KMS-11 (cell line): ENCODE data around the gene MAPK1.
"Not testable (repeated sequence)": the region's sequence is repeated elsewhere in the genome, so short reads cannot be mapped to it uniquely, and the experiment has no call there.

Experiments
- H2AFZ ChIP-seq: fragments of 200-600 bp; sonication (generic); 2 replicates; pipeline ENCODE4 v1.6.1; 2016; ENCODE audit warnings: antibody characterized with exemption, mixed run types, low read depth
- H3K27ac ChIP-seq: fragments of 200-600 bp; sonication (generic); 2 replicates; pipeline ENCODE4 v1.6.1; 2016; ENCODE audit warnings: mild to moderate bottlenecking, mixed run types
- H3K27me3 ChIP-seq: fragments of 200-600 bp; sonication (generic); 2 replicates; pipeline ENCODE4 v1.6.1; 2017; ENCODE audit warnings: mild to moderate bottlenecking, low read depth, mixed run types, moderate library complexity; ENCODE audit not compliant: insufficient read depth
- H3K36me3 ChIP-seq: fragments of 200-600 bp; sonication (generic); 2 replicates; pipeline ENCODE4 v1.6.1; 2017; ENCODE audit warnings: mild to moderate bottlenecking, mixed run types; ENCODE audit not compliant: insufficient read depth
- H3K4me1 ChIP-seq: fragments of 200-600 bp; sonication (generic); 2 replicates; pipeline ENCODE4 v1.6.1; 2016; ENCODE audit warnings: mild to moderate bottlenecking, low read depth, mixed run types; ENCODE audit not compliant: poor library complexity, severe bottlenecking
- H3K4me2 ChIP-seq: fragments of 200-600 bp; sonication (generic); 2 replicates; pipeline ENCODE4 v1.7.0; 2016; ENCODE audit warnings: mild to moderate bottlenecking, mixed run types
- H3K4me3 ChIP-seq: fragments of 200-600 bp; sonication (generic); IDR thresholded peaks from 2 replicates; pipeline ENCODE4 v1.6.1; 2017; ENCODE audit warnings: low read depth, low read length, mixed read lengths; ENCODE audit not compliant: insufficient read depth
- H3K79me2 ChIP-seq: fragments of 200-600 bp; sonication (generic); 2 replicates; pipeline ENCODE4 v1.6.1; 2016; ENCODE audit warnings: low read depth, mixed run types; ENCODE audit not compliant: insufficient read depth
- H3K9ac ChIP-seq: fragments of 200-600 bp; sonication (generic); 2 replicates; pipeline ENCODE4 v1.6.1; 2016; ENCODE audit warnings: mild to moderate bottlenecking, mixed run types
- H4K20me1 ChIP-seq: fragments of 200-600 bp; sonication (generic); 2 replicates; pipeline ENCODE4 v1.6.1; 2016; ENCODE audit warnings: mild to moderate bottlenecking, mixed run types; ENCODE audit not compliant: insufficient read depth
- TF ChIP-seq, protein P1 (sequence below): fragments of 200-600 bp; sonication (generic); conservative IDR thresholded peaks from 2 replicates; pipeline ENCODE4 v1.6.1; 2017; ENCODE audit warnings: low read depth, mild to moderate bottlenecking, antibody characterized with exemption, low read length, moderate library complexity, mixed read lengths

MAPK1 gene

DNA sequence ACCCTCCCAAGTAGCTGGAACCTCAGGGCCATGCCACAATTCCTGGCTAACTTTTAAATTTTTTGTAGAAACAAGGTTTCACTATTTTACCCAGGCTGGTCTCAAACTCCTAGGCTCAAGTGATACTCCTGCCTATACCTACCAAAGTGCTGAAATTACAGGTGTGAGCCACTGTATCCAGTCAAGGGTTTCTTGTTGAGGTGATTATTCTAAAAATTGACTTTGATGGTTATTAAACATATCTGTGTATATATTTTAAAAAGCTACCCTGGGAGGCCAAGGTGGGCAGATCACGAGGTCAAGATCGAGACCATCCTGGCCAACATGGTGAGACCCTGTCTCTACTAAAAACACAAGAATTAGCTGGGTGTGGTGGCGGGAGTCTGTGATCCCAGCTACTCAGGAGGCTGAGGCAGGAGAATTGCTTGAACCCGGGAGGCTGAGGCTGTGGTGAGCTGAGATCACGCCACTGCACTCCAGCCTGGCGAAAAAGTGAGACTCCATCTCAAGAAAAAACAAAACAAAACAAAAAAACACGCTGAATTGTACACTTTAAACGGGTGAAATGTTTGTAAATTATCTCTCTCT, 27.1 kb downstream of the MAPK1 start:
- TF ChIP-seq, protein P1, sequence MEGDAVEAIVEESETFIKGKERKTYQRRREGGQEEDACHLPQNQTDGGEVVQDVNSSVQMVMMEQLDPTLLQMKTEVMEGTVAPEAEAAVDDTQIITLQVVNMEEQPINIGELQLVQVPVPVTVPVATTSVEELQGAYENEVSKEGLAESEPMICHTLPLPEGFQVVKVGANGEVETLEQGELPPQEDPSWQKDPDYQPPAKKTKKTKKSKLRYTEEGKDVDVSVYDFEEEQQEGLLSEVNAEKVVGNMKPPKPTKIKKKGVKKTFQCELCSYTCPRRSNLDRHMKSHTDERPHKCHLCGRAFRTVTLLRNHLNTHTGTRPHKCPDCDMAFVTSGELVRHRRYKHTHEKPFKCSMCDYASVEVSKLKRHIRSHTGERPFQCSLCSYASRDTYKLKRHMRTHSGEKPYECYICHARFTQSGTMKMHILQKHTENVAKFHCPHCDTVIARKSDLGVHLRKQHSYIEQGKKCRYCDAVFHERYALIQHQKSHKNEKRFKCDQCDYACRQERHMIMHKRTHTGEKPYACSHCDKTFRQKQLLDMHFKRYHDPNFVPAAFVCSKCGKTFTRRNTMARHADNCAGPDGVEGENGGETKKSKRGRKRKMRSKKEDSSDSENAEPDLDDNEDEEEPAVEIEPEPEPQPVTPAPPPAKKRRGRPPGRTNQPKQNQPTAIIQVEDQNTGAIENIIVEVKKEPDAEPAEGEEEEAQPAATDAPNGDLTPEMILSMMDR: no peak
- no peak overlapping the region for H3K4me3 ChIP-seq
- no peaks in the 10 kb centered on the region for H3K36me3 ChIP-seq
- no peak overlapping the region for H3K27ac ChIP-seq
- H3K9ac ChIP-seq: no peak overlapping the region
- peaks cover 33% of the 10 kb centered on the region; the same call in 1 of the 2 replicates for H3K79me2 ChIP-seq
- no peak overlapping the region for H2AFZ ChIP-seq
- H3K4me1 ChIP-seq: no peaks in the 10 kb centered on the region
- no peak overlapping the region for H3K4me2 ChIP-seq
- H3K27me3 ChIP-seq: no peaks in the 10 kb centered on the region
- H4K20me1 ChIP-seq: no peaks in the 10 kb centered on the region

DNA sequence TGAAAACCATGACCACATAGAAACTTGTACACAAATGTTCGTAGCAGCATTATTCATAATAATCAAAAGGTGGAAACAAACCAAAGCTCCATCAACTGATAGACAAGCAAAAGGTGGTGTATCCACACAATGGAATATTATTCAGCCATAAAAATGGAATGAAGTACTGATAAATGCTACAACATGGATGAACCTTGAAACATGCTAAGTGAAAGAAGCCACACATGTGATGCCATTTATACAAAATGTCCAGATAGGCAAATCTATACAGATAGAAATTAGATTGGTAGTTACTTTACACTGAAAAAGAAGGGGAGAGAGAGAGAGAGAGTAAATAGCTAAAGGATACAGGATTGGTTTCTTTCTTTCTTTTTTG, 27.7 kb downstream of the MAPK1 start:
- peaks cover 38% of the 10 kb centered on the region; the same call in 1 of the 2 replicates for H3K79me2 ChIP-seq
- no peaks in the 10 kb centered on the region for H3K4me1 ChIP-seq
- no peak overlapping the region for H3K4me3 ChIP-seq
- H3K36me3 ChIP-seq: no peaks in the 10 kb centered on the region
- no peak overlapping the region for H3K9ac ChIP-seq
- H4K20me1 ChIP-seq: no peaks in the 10 kb centered on the region
- no peak overlapping the region for H2AFZ ChIP-seq
- H3K27me3 ChIP-seq: no peaks in the 10 kb centered on the region
- H3K27ac ChIP-seq: no peak overlapping the region
- no peak overlapping the region for H3K4me2 ChIP-seq
- TF ChIP-seq, protein P1: no peak

DNA sequence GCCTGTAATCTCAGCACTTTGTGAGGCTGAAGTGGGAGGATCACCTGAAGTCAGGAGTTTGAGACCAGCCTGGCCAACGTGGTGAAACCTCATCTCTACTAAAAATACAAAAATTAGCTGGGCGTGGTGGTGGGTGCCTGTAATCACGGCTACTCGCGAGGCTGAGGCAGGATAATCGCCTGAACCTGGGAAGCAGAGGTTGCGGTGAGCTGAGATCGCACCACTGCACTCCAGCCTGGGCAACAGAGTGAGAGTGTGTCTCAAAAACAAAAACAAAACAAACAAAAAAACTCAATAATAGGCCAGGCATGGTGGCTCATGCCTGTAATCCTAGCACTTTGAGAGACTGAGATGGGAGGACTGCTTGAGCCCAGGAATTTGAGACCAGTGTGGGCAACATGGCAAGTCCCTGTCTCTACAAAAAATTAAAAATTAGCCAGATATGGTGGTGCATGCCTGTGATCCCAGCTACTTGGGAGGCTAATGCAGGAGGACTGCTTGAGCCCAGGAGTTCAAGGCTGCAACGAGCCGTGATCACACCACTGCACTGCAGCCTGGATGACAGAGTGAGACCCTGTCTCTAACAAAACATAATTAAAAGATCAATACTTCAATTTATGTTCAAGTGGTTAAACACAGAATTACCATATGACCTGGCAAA, 28.2 kb downstream of the MAPK1 start:
- H3K27ac ChIP-seq, H3K4me1 ChIP-seq, H3K36me3 ChIP-seq, H3K4me2 ChIP-seq, H2AFZ ChIP-seq, H3K27me3 ChIP-seq, H3K9ac ChIP-seq, H3K4me3 ChIP-seq, H4K20me1 ChIP-seq: not testable (repeated sequence)
- H3K79me2 ChIP-seq: peaks cover 42% of the 10 kb centered on the region; the same call in 1 of the 2 replicates

DNA sequence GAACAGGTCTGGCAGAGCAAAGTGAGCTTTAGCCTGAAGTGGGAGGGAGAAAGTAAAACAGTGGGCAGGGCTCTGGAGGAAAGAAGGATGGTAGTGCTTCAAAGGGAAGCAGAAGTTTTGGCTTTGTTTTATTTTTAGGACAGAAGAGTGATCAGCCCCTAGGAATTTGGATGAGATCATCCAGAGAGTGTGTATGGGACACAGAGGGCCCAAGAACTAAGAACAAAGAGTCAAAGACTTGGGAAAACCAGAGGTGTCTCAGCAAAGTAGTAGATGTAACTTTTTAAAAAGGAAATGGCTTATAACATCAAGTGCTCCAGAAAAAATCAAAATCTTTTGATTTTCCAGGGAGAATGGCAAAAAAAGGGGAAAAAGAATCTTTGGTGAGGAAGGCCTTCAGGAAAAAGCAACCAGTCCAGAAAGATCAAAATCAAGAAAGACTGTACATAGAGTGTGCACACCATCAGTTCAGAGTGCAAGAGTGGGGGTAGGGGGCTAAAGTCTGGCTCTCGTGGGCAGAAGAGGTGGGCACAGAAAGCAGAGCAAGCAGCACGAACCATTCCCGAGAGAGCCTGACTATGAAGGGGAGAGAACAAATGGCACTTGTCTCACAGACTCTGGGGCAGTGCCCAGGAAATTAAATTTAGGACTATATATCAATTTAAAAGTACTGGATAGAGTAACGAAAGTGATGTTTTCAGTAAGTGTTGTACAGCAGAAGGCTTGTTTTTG, 30.0 kb downstream of the MAPK1 start:
- H3K4me2 ChIP-seq: no peak overlapping the region
- no peak overlapping the region for H2AFZ ChIP-seq
- TF ChIP-seq, protein P1: no peak
- H4K20me1 ChIP-seq: no peaks in the 10 kb centered on the region
- H3K27ac ChIP-seq: no peak overlapping the region
- no peaks in the 10 kb centered on the region for H3K4me1 ChIP-seq
- no peak overlapping the region for H3K9ac ChIP-seq
- H3K36me3 ChIP-seq: no peaks in the 10 kb centered on the region
- H3K79me2 ChIP-seq: peaks cover 34% of the 10 kb centered on the region; the same call in 1 of the 2 replicates
- no peak overlapping the region for H3K4me3 ChIP-seq
- no peaks in the 10 kb centered on the region for H3K27me3 ChIP-seq

DNA sequence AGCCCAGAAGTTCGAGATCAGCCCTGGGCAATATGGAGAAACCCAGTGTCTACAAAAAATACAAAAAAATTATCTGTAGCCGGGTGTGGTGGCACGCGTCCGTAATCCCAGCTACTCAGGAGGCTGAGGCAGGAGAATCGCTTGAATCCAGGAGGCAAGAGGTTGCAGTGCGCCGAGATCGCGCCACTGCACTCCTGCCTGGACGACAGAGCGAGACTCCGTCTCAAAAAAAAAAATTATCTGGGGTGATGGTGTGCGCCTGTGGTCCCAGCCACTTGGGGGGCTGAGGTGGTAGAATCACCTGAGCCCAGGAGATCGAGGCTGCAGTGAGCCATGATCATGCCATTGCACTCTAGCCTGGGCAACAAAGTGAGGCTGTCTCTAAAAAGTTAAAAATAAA, 31.0 kb downstream of the MAPK1 start:
- H3K27me3 ChIP-seq, H3K27ac ChIP-seq, H2AFZ ChIP-seq, H3K9ac ChIP-seq, H3K4me3 ChIP-seq, H3K36me3 ChIP-seq, H4K20me1 ChIP-seq, H3K4me2 ChIP-seq, H3K4me1 ChIP-seq: not testable (repeated sequence)
- peaks cover 34% of the 10 kb centered on the region; the same call in 1 of the 2 replicates for H3K79me2 ChIP-seq
